AG10803 (cell line): ENCODE measurements around the gene PISD.

ENCODE experiments used
- DNase-seq: peaks from one replicate; pipeline ENCODE4 v3.0.0; 2010; ENCODE audit warnings: low read depth
- H3K4me3 ChIP-seq: 2 replicates; pipeline ENCODE4 v1.5.1; 2011; ENCODE audit warnings: mild to moderate bottlenecking, low read length, control low read depth
- CTCF ChIP-seq: conservative IDR thresholded peaks from 2 replicates; pipeline ENCODE4 v1.5.1; 2011; ENCODE audit warnings: mild to moderate bottlenecking, low read length, control low read depth, inconsistent platforms

Gene PISD

DNA sequence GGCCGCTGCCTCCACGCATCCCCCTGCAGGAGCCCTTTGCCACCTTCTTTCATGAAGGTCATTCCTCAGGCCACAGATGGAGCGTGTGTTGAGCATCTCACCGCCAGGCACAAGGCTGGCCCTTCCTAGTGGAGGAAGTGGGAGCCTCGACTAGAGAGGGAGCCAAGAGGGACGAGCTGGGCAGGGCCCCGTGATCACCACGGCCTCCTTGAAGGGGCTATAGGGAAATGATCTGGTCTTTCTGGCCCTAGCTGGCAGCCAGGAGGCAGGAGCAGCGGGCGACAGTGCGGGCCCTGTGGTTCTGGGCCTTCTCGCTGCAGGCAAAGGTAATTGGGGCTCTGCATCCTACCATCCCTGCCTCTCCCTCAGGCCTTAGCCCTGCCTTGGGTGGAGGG is 49.1 kb downstream of the PISD start:
- no peak overlapping the region for H3K4me3 ChIP-seq
- no peak for DNase-seq
- TF ChIP-seq CTCF, result no peak

DNA sequence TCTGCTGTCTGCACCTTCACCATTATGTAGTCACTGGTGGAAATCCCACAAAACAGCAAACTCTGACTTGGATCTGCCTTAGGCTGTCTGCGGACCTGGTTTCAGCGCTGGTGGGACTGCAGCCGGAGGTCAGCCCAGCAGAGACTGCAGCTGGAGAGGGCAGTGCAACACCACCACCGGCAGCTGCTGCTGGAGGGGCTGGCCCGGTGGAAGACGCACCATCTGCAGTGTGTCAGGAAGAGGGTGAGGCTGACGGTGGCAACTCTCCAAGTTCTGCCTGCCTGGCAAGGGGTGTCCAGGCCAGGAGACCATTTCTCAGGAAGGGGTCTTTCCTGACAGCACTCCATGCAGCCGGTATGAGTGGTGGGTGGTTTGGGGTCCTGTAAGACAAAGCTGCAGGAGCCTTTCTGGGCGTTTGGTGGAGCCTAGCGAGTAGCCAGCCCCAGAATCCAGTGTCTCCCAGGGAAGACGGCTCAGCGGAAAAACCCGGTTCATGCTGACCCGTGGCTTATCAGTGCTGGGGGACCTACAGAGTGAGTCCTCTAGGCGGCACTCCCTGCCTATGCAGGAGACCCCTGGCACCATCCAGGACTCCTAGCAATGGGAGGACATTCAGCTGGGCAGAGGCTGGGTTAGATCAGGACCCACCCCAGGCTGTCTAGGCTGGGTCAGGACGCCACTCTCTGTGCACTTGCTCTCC is 50.8 kb downstream of the PISD start:
- no peak for DNase-seq

GRCh38 chr22:31610611-31611010 is 51.4 kb downstream of the PISD start:
- H3K4me3 ChIP-seq, result no peak overlapping the region
- no peak for DNase-seq
- no peak for TF ChIP-seq CTCF

More for the DNA sequence above, 50.8 kb downstream of the PISD start:
- no peak overlapping the region for H3K4me3 ChIP-seq
- no peak for TF ChIP-seq CTCF

GRCh38 chr22:31609716-31610115 is 52.3 kb downstream of the PISD start:
- DNase-seq, result no peak
- no peak overlapping the region for H3K4me3 ChIP-seq
- TF ChIP-seq CTCF, result no peak

- no peak for TF ChIP-seq CTCF
- DNase-seq, result no peak
These were observed 54.3 kb downstream of the PISD start for GRCh38 chr22:31607696-31608095.

DNA sequence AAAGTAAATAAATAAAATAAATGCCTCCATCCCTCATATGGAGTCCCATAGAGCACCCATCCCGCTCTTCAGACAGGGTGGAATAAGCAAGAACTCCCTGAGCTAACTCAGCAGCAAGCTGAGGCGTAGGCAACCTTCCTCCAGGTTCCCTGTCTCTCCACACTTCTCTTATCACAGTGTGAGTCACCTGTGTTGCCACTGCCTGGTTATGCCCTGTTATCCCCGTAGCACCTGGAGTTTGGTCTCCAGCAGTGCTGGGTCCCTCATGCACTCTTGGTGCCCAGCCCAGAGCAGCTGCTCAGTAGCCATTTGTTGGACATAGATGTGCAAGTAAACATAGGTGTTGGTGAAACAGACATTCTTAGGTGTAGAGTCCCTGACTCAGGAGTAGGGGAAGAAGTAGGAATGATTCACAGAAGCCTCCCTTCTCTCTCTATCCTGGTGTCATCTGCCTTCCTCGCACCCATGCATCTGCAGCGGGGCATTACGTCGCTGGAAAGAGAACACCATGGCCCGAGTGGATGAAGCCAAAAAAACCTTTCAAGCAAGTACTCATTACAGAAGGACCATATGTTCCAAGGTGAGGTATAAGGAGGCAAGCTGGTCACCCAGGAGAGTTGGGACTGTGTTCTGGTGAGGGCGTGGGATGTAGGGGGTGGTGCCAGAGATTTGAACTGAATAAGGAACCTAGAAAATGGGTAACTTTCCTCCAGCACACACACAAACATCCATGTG is 56.0 kb downstream of the PISD start:
- H3K4me3 ChIP-seq, result no peak overlapping the region
- no peak for TF ChIP-seq CTCF
- no peak for DNase-seq

More at GRCh38 chr22:31607696-31608095, 54.3 kb downstream of the PISD start:
- H3K4me3 ChIP-seq, result no peak overlapping the region
